HepG2 (cell line): ENCODE results near the gene CALR. TPM values are rescaled to one million over a fixed set of nuclear protein-coding genes. Genes with fewer than 3 reads are reported as not detected.
A peak's percentile ranks its signal among the peaks of the same experiment; 100 is the strongest.

Experiments
- CSRNP2 ChIP-seq: sonication (generic); formaldehyde crosslinking; conservative IDR thresholded peaks from 2 replicates; pipeline ENCODE4 v1.8.0; 2022; ENCODE audit warnings: low read depth, missing genetic modification reagents
- FOXC1 ChIP-seq: sonication (generic); formaldehyde crosslinking; IDR thresholded peaks from 2 replicates; pipeline ENCODE4 v1.8.0; 2022; ENCODE audit warnings: mild to moderate bottlenecking, missing genetic modification reagents, borderline replicate concordance
- FOXK1 ChIP-seq: sonication (generic); formaldehyde crosslinking; IDR thresholded peaks from 2 replicates; pipeline ENCODE4 v1.4.0; 2020; ENCODE audit warnings: low read depth, missing genetic modification reagents, borderline replicate concordance
- MAFF ChIP-seq: IDR thresholded peaks from 2 replicates; pipeline ENCODE4 v1.6.1; 2011; ENCODE audit warnings: low read depth, low read length, improper control_type of control experiment
- NR3C1 ChIP-seq: sonication (generic); formaldehyde crosslinking; IDR thresholded peaks from 2 replicates; pipeline ENCODE4 v1.4.0; 2020; ENCODE audit warnings: missing genetic modification reagents
- TAF15 ChIP-seq: fragments of 200-400 bp; formaldehyde crosslinking; IDR thresholded peaks from one replicate; pipeline ENCODE4 v1.6.1; 2018; ENCODE audit warnings: mild to moderate bottlenecking, low read depth, low read length; ENCODE audit not compliant: poor library complexity, severe bottlenecking
- TBL1XR1 ChIP-seq: fragments of 150-350 bp; IDR thresholded peaks from 2 replicates; pipeline ENCODE4 v1.6.1; 2014; ENCODE audit warnings: borderline replicate concordance, low read length; ENCODE audit not compliant: partially characterized antibody
- THAP9 ChIP-seq: sonication (generic); formaldehyde crosslinking; IDR thresholded peaks from 2 replicates; pipeline ENCODE4; 2020; ENCODE audit warnings: missing genetic modification reagents, mild to moderate bottlenecking, borderline replicate concordance
- ZBTB3 ChIP-seq: sonication (generic); formaldehyde crosslinking; IDR thresholded peaks from 2 replicates; pipeline ENCODE4 v1.4.0; 2020; ENCODE audit warnings: low read depth, mild to moderate bottlenecking, moderate library complexity, missing genetic modification reagents, borderline replicate concordance
- ZNF570 ChIP-seq: sonication (generic); formaldehyde crosslinking; IDR thresholded peaks from 2 replicates; pipeline ENCODE4 v1.4.0; 2020; ENCODE audit warnings: mild to moderate bottlenecking, missing genetic modification reagents, borderline replicate concordance
- ZNF737 ChIP-seq: sonication (generic); formaldehyde crosslinking; IDR thresholded peaks from 2 replicates; pipeline ENCODE4 v1.5.0; 2020; ENCODE audit warnings: missing genetic modification reagents, mild to moderate bottlenecking, borderline replicate concordance
- ZZZ3 ChIP-seq: sonication (generic); formaldehyde crosslinking; IDR thresholded peaks from 2 replicates; pipeline ENCODE4 v1.4.0; 2020; ENCODE audit warnings: missing genetic modification reagents, mild to moderate bottlenecking, borderline replicate concordance
- polyA plus RNA-seq, 8 experiments: library from polyadenylated mRNA; depleted of rRNA in 3 of 8; stranded (reverse) in 7 of 8; unstranded in 1 of 8; fragments of >200 nt; fragmentation: Illumina TruSeq in 4 of 8; extraction: Trizol in 4 of 8; gene quantifications; 2 replicates each; pipeline versions ENCODE4 v1.2.1 to v1.2.3, GENCODE V29; 2011 to 2016; ENCODE audit warnings: low read depth in 4 of 8, missing spikeins in 1 of 8, mixed read lengths in 1 of 8; ENCODE audit not compliant: insufficient read depth in 1 of 8
- total RNA-seq, 5 experiments: library from RNA; depleted of rRNA; stranded (reverse); fragments of >200 nt; fragmentation: Illumina TruSeq; extraction: Trizol; gene quantifications; 2 replicates each; pipeline ENCODE4 v1.2.3, GENCODE V29; 2016; ENCODE audit warnings: low read depth in 1 of 5
- TF ChIP-seq, protein P1 (sequence below): sonication (generic); formaldehyde crosslinking; IDR thresholded peaks from 2 replicates; pipeline ENCODE4 v1.5.0; 2020; ENCODE audit warnings: missing genetic modification reagents
- TF ChIP-seq, protein P2 (sequence below): IDR thresholded peaks from 2 replicates; pipeline ENCODE4 v1.4.0; 2020; ENCODE audit warnings: mild to moderate bottlenecking, missing genetic modification reagents

Gene CALR
- total and polyA plus RNA-seq, 2 of the 13 experiments (the other 11 are each of a cell fraction or from before 2014, with no cell fraction given): 898 to 934 TPM

DNA sequence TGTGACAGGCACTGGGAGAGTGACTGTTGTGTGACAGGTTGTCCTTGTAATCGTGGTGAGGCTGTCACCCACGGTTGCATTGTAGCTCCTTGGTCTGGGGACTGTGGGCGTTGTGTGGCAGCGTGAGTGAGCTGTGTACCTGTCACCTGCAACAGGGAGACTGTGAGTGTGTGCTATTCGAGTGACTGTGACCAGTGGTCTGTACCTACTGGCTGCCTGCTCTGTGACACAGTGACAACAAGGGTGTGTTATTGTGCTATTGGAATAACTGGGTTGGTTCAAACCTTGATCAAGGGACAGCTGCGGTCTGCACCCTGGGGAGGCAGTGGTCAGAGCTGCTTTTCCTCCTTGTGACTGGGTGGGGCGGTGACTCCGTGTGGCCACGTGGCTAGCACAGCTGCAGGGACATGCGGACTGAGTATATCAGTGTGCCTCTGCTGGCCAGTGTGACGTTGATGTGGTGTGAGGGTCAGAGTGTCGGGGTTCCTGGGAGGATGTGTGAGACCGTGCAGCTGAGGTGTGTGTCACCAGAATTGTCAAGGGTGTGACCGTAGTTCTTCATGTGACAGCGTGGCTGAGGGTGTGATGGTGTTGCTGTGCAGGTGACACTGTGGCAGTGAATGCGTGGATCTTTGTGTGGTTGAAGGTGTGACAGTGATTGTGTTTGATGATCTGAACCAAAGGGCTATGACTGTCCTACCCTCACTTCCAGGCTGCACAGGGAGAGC lies 46.8 kb downstream of the CALR start (continued):
- TF ChIP-seq TAF15 (no peak), TBL1XR1 (no peak), THAP9 (CRISPR knock-in tag) (no peak; the same call in 1 of the 2 replicates), ZBTB3 (CRISPR knock-in tag) (no peak; the same call in 1 of the 2 replicates), MAFF (no peak), ZNF737 (CRISPR knock-in tag) (no peak), ZZZ3 (CRISPR knock-in tag) (no peak), CSRNP2 (CRISPR knock-in tag) (no peak), FOXK1 (CRISPR knock-in tag) (peak; percentile 58; the same call in 1 of the 2 replicates), NR3C1 (CRISPR knock-in tag) (no peak), FOXC1 (no peak), ZNF570 (CRISPR knock-in tag) (no peak)
- TF ChIP-seq, protein P1, sequence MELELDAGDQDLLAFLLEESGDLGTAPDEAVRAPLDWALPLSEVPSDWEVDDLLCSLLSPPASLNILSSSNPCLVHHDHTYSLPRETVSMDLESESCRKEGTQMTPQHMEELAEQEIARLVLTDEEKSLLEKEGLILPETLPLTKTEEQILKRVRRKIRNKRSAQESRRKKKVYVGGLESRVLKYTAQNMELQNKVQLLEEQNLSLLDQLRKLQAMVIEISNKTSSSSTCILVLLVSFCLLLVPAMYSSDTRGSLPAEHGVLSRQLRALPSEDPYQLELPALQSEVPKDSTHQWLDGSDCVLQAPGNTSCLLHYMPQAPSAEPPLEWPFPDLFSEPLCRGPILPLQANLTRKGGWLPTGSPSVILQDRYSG: no peak
- TF ChIP-seq, protein P2, sequence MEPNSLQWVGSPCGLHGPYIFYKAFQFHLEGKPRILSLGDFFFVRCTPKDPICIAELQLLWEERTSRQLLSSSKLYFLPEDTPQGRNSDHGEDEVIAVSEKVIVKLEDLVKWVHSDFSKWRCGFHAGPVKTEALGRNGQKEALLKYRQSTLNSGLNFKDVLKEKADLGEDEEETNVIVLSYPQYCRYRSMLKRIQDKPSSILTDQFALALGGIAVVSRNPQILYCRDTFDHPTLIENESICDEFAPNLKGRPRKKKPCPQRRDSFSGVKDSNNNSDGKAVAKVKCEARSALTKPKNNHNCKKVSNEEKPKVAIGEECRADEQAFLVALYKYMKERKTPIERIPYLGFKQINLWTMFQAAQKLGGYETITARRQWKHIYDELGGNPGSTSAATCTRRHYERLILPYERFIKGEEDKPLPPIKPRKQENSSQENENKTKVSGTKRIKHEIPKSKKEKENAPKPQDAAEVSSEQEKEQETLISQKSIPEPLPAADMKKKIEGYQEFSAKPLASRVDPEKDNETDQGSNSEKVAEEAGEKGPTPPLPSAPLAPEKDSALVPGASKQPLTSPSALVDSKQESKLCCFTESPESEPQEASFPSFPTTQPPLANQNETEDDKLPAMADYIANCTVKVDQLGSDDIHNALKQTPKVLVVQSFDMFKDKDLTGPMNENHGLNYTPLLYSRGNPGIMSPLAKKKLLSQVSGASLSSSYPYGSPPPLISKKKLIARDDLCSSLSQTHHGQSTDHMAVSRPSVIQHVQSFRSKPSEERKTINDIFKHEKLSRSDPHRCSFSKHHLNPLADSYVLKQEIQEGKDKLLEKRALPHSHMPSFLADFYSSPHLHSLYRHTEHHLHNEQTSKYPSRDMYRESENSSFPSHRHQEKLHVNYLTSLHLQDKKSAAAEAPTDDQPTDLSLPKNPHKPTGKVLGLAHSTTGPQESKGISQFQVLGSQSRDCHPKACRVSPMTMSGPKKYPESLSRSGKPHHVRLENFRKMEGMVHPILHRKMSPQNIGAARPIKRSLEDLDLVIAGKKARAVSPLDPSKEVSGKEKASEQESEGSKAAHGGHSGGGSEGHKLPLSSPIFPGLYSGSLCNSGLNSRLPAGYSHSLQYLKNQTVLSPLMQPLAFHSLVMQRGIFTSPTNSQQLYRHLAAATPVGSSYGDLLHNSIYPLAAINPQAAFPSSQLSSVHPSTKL (CRISPR knock-in tag): no peak; the same call in 1 of the 2 replicates
